ENCODE measurements around the gene PDZD4. TPM values are rescaled to one million over a fixed set of nuclear protein-coding genes. Genes with fewer than 3 reads are reported as not detected.

The PDZD4 gene
- total RNA-seq, 1 donor from 2014 or later, result 1.8 TPM

DNA sequence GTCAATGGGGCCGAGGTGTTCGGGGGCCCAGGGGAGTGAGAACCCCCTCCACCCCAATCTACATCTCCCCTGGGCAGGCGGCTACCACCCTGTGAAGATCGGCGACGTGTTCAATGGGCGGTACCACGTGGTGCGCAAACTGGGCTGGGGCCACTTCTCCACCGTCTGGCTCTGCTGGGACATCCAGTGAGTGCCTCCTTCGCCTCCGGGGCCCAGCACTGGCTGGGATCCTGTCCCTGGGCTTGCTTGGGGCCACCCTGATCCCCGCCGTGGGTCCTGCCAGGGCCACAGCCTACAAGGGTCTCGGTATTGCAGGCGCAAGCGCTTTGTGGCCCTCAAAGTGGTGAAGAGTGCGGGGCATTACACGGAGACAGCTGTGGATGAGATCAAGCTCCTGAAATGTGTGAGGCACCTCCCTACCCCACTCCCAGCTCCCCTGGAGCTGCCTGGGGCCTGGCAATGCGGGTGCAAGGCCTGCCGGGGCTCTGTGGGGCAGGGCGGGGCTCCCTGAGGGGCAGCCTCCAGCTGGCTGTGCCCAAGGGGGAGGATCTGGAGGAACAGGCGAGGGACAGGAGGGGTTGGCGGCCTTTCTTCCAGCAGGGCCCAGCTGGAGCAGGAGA is 48.8 kb downstream of the PDZD4 start:
- TF ChIP-seq, protein P1, sequence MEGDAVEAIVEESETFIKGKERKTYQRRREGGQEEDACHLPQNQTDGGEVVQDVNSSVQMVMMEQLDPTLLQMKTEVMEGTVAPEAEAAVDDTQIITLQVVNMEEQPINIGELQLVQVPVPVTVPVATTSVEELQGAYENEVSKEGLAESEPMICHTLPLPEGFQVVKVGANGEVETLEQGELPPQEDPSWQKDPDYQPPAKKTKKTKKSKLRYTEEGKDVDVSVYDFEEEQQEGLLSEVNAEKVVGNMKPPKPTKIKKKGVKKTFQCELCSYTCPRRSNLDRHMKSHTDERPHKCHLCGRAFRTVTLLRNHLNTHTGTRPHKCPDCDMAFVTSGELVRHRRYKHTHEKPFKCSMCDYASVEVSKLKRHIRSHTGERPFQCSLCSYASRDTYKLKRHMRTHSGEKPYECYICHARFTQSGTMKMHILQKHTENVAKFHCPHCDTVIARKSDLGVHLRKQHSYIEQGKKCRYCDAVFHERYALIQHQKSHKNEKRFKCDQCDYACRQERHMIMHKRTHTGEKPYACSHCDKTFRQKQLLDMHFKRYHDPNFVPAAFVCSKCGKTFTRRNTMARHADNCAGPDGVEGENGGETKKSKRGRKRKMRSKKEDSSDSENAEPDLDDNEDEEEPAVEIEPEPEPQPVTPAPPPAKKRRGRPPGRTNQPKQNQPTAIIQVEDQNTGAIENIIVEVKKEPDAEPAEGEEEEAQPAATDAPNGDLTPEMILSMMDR (IDR thresholded peaks at IDR 0.05; ENCODE audit: insufficient read depth, low read length, poor library complexity, severe bottlenecking), result no peak
- H3K4me3 ChIP-seq (ENCODE audit: low read depth, low read length), result no peak overlapping the region
- H3K27me3 ChIP-seq (ENCODE audit: control insufficient read depth, insufficient read depth, low read length), result no peaks in the 10 kb centered on the region
- DNase-seq (ENCODE audit: low read depth), result no peak
- H3K36me3 ChIP-seq (ENCODE audit: control insufficient read depth, insufficient read depth, low read length), result no peaks in the 10 kb centered on the region

DNA sequence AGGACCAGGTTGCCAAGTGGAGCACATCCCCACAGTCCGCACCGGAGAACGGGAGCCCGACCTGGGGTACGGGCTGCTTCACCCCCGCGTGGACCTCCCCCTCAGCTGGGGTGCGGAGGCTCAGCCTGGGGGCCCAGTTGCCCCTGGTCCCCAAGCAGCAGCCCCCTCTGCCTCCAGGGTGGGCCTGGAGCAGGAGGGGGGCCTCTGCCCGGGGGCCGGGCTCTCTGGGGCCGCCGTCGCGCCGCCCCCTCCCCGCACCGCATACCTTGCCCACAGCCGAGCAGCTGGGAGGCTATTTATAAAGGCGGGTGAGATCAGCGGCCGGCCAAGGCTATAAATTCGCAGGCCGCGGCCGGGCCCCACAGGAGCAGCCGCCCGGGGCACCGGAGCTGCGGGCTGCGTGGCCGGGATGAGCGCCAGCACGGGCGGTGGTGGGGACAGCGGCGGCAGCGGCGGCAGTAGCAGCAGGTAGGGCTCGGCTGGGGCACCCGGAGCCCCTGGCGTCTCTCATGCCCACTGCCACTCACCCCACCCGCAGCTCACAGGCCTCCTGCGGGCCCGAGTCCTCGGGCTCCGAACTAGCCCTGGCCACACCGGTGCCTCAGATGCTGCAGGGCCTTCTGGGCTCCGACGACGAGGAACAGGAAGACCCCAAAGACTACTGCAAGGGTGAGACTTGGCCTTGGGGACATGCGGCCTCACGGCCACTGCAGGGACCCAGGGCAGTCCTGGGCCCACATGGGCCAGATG is 49.5 kb downstream of the PDZD4 start, which contains the start of gene SRPK3:
SRPK3 (plus strand) TSS at position 364 of the 750 bp plus-strand sequence; CDS start at position 410, 46 bp downstream.
- no peak within 1 kb of the TSS for H3K4me3 ChIP-seq (ENCODE audit: low read depth, low read length)
- DNase-seq (ENCODE audit: low read depth), result no peak
- H3K27me3 ChIP-seq (ENCODE audit: control insufficient read depth, insufficient read depth, low read length), result no peaks in the 10 kb centered on the region
- TF ChIP-seq, protein P1 (IDR thresholded peaks at IDR 0.05; ENCODE audit: insufficient read depth, low read length, poor library complexity, severe bottlenecking), result no peak
- H3K36me3 ChIP-seq (ENCODE audit: control insufficient read depth, insufficient read depth, low read length), result no peaks in the 10 kb centered on the region

DNA sequence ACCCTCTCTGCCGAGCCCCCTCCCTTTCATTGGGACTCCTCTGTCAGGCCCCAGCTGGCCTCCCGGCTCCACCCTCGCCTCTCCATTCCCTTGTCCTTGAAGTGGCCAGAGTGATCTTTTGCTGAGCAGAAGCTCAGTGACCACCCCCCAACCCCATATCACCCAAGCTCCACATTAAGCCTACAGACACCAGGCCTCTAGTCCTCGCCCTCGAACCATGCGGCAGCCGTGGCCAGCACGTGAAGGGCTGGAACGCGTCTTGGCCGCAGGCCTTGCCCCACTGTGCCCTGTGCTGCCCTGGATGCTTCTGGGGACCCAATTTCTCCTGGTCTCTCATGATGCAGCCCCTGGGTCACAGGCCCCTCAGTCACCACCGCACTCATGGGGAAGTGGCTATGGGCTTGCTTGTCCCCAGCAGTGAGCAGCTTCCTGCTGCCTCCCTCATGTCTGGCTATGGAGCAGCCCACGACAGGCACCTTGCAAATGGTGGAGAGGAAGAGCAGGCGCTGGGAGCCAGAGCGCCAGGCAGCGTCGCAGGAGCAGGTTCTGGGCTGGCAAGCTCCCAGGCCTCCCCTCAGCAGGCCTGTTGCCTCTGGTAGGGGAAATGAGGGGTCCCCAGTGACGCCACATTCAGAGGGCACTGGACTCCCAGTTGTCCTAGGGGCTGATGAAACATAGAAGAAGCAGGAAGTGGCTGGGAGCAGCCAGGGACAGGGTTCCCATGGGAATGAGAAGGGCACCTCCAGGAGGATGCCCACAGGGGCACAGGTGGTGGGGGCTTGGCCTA is 50.3 kb downstream of the PDZD4 start:
- H3K4me3 ChIP-seq (ENCODE audit: low read depth, low read length), result no peak overlapping the region
- H3K27me3 ChIP-seq (ENCODE audit: control insufficient read depth, insufficient read depth, low read length), result no peaks in the 10 kb centered on the region
- no peaks in the 10 kb centered on the region for H3K36me3 ChIP-seq (ENCODE audit: control insufficient read depth, insufficient read depth, low read length)
- TF ChIP-seq, protein P1 (IDR thresholded peaks at IDR 0.05; ENCODE audit: insufficient read depth, low read length, poor library complexity, severe bottlenecking), result no peak
- DNase-seq (ENCODE audit: low read depth), result no peak

DNA sequence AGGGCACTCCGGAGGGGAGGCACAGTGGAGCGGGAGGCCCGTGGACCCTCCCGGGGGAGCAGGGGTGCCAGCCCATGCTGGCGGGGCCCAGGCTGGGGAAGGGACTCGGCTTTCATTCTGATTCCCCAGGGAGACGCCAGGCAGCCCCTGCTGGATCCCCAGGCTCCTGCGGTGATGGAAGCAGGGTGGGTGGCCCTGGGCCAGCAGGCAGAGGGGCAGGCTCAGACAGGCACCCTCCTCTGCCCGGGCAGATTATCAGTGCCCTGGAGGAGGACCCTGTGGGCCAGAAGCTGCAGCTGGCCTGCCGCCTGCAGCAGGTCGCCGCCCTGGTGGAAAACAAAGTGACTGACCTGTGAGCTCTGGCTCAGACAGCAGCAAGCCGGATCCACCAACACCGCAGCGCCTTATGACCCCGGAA is 51.7 kb downstream of the PDZD4 start:
- DNase-seq (ENCODE audit: low read depth), result no peak
- Histone ChIP-seq H3K27me3 (ENCODE audit: control insufficient read depth, insufficient read depth, low read length) (no peaks in the 10 kb centered on the region), H3K36me3 (ENCODE audit: control insufficient read depth, insufficient read depth, low read length) (no peaks in the 10 kb centered on the region), H3K4me3 (ENCODE audit: low read depth, low read length) (no peak overlapping the region)
- TF ChIP-seq, protein P1 (IDR thresholded peaks at IDR 0.05; ENCODE audit: insufficient read depth, low read length, poor library complexity, severe bottlenecking), result no peak

DNA sequence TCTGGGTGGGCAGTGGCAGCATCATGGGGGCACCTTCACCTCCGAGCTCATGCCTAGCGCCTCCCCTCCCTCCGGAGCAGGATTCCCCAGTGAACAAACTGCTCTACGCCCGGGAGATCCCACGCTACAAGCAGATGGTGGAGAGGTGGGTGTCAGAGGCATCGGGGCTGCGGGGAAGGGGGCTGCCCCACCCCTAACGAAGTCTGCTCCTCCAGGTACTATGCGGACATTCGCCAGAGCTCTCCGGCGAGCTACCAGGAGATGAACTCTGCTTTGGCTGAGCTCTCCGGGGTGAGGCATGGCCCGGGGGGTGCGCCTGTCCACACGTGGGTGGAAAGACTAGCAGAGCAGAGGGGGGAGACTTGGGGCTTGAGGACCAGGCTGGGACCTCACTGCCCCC is 52.2 kb downstream of the PDZD4 start:
- Histone ChIP-seq H3K36me3 (ENCODE audit: control insufficient read depth, insufficient read depth, low read length) (no peaks in the 10 kb centered on the region), H3K4me3 (ENCODE audit: low read depth, low read length) (no peak overlapping the region), H3K27me3 (ENCODE audit: control insufficient read depth, insufficient read depth, low read length) (no peaks in the 10 kb centered on the region)
- no peak for DNase-seq (ENCODE audit: low read depth)
- TF ChIP-seq, protein P1 (IDR thresholded peaks at IDR 0.05; ENCODE audit: insufficient read depth, low read length, poor library complexity, severe bottlenecking), result no peak

Data from kidney epithelial cell (primary cell).